ENCODE data around the gene NTSR1.

Gene NTSR1

GRCh38 chr20:62707921-62708521, 615 bp upstream of the NTSR1 start:
- DNase-seq (ENCODE audit: low read depth, low spot score) = no peak

- DNase-seq (ENCODE audit: low read depth, low spot score) = no peak
Observed at GRCh38 chr20:62709537-62709905, 885 bp downstream of the NTSR1 start.

GRCh38 chr20:62710221-62710885, 1.7 kb downstream of the NTSR1 start:
- no peak for DNase-seq (ENCODE audit: low read depth, low spot score)

- no peak for DNase-seq (ENCODE audit: low read depth, low spot score)
Observed at GRCh38 chr20:62710886-62711702, 2.5 kb downstream of the NTSR1 start.

GRCh38 chr20:62711703-62712101, 3.1 kb downstream of the NTSR1 start:
- DNase-seq (ENCODE audit: low read depth, low spot score) = no peak

- DNase-seq (ENCODE audit: low read depth, low spot score) = no peak
Observed at GRCh38 chr20:62712606-62713005, 4.0 kb downstream of the NTSR1 start.

- no peak for DNase-seq (ENCODE audit: low read depth, low spot score)
Observed at GRCh38 chr20:62714006-62714405, 5.4 kb downstream of the NTSR1 start.

GRCh38 chr20:62714799-62715198, 6.2 kb downstream of the NTSR1 start:
- no peak for DNase-seq (ENCODE audit: low read depth, low spot score)

- DNase-seq (ENCODE audit: low read depth, low spot score) = no peak
Observed at GRCh38 chr20:62715201-62715600, 6.6 kb downstream of the NTSR1 start.

- no peak for DNase-seq (ENCODE audit: low read depth, low spot score)
Observed at GRCh38 chr20:62716198-62716940, 7.7 kb downstream of the NTSR1 start.

GRCh38 chr20:62716941-62717310, 8.3 kb downstream of the NTSR1 start:
- no peak for DNase-seq (ENCODE audit: low read depth, low spot score)

GRCh38 chr20:62717933-62718332, 9.3 kb downstream of the NTSR1 start:
- no peak for DNase-seq (ENCODE audit: low read depth, low spot score)

- DNase-seq (ENCODE audit: low read depth, low spot score) = no peak
Observed at GRCh38 chr20:62718546-62718945, 9.9 kb downstream of the NTSR1 start.

- no peak for DNase-seq (ENCODE audit: low read depth, low spot score)
Observed at GRCh38 chr20:62719250-62719935, 10.8 kb downstream of the NTSR1 start.

GRCh38 chr20:62721511-62722370, 13.1 kb downstream of the NTSR1 start:
- DNase-seq (ENCODE audit: low read depth, low spot score) = no peak

- DNase-seq (ENCODE audit: low read depth, low spot score) = no peak
Observed at GRCh38 chr20:62722627-62723026, 14.0 kb downstream of the NTSR1 start.

- DNase-seq (ENCODE audit: low read depth, low spot score) = no peak
Observed at GRCh38 chr20:62723351-62723750, 14.7 kb downstream of the NTSR1 start.

- DNase-seq (ENCODE audit: low read depth, low spot score) = no peak
Observed at GRCh38 chr20:62723768-62724450, 15.3 kb downstream of the NTSR1 start.

GRCh38 chr20:62724692-62725595, 16.3 kb downstream of the NTSR1 start:
- no peak for DNase-seq (ENCODE audit: low read depth, low spot score)
